ENCODE data around the gene MISP. TPM values are rescaled to one million over a fixed set of nuclear protein-coding genes. Genes with fewer than 3 reads are reported as not detected.

The MISP gene
- total and polyA plus RNA-seq, 2 of the 4 experiments (the other 2 are of a cell fraction), result not detected

- intact Hi-C loops (cut with micrococcal nuclease) (no loop called here), dilution Hi-C loops (cut with HindIII; ENCODE audit: low sequenced_read_pairs, unreplicated experiment) (no loop called here), in situ Hi-C loops (cut with MboI; ENCODE audit: low sequenced_read_pairs) (no loop called here)
- no peak overlapping the region for H4K5ac ChIP-seq (ENCODE audit: low read depth, low read length)
- no peak overlapping the region for H3K18ac ChIP-seq (ENCODE audit: low read depth, low read length)
- H3K14ac ChIP-seq (replicated peaks; ENCODE audit: low read depth, low read length), result no peak overlapping the region
- no peak for ATAC-seq (ENCODE audit: low read depth)
- H3K9me1 ChIP-seq (ENCODE audit: insufficient read depth, low read length), result no peaks in the 10 kb centered on the region; the same call in 1 of the 2 replicates
- H2BK20ac ChIP-seq (ENCODE audit: low read depth, low read length), result no peak overlapping the region
- H3K27ac ChIP-seq (ENCODE audit: insufficient read depth, low read length), result no peak overlapping the region
- H2BK120ac ChIP-seq (ENCODE audit: low read depth, low read length), result no peak overlapping the region
- H2AFZ ChIP-seq (replicated peaks; ENCODE audit: low read length, poor library complexity), result no peak overlapping the region
- H2AK5ac ChIP-seq (ENCODE audit: low read depth, low read length), result no peak overlapping the region
- no peak overlapping the region for H3K23ac ChIP-seq (ENCODE audit: low read depth, low read length)
- H3K36me3 ChIP-seq (ENCODE audit: control insufficient read depth, insufficient read depth, low read length), result no peaks in the 10 kb centered on the region
- H3K9me3 ChIP-seq (ENCODE audit: control insufficient read depth, insufficient read depth, low read length), result no peaks in the 10 kb centered on the region
- H4K20me1 ChIP-seq (ENCODE audit: insufficient read depth, low read length), result no peaks in the 10 kb centered on the region
- no peak overlapping the region for H3K9ac ChIP-seq (ENCODE audit: low read depth, low read length)
- H3K4me2 ChIP-seq (ENCODE audit: low read depth, low read length), result no peak overlapping the region
- no peak overlapping the region for H2BK15ac ChIP-seq (ENCODE audit: low read depth, low read length)
- H3K4ac ChIP-seq (ENCODE audit: low read depth, low read length), result no peak overlapping the region
- no peak overlapping the region for H3K56ac ChIP-seq (ENCODE audit: extremely low read depth, insufficient read depth, low read length)
- BruUV-seq (replicated peaks), result no TSS peak
- no peak for DNase-seq
- ChIA-PET POLR2A (ENCODE audit: unreplicated experiment) (no interaction called here), CTCF (no interaction called here)
- H3K79me1 ChIP-seq (ENCODE audit: low read depth in 1 of 2, low read length in 2 of 2), result peaks cover 2 to 19% of the 10 kb centered on the region in 2 experiments; a peak in 2 of 4 replicates
- no peaks in the 10 kb centered on the region for H3K27me3 ChIP-seq (ENCODE audit: control insufficient read depth, insufficient read depth, low read length)
- no peak for TF ChIP-seq NFE2L2 (IDR thresholded peaks at IDR 0.05; ENCODE audit: low read depth, low read length)
- TF ChIP-seq USF2 (IDR thresholded peaks at IDR 0.05; ENCODE audit: low read depth, low read length), result no peak
- TF ChIP-seq MAZ (IDR thresholded peaks at IDR 0.05; ENCODE audit: borderline replicate concordance, low read depth, low read length), result no peak
- no peak for TF ChIP-seq SMC3 (IDR thresholded peaks at IDR 0.05; ENCODE audit: low read depth, low read length)
- no peak for TF ChIP-seq POLR2A (IDR thresholded peaks at IDR 0.05; ENCODE audit: low read depth, low read length)
- TF ChIP-seq, protein P1, sequence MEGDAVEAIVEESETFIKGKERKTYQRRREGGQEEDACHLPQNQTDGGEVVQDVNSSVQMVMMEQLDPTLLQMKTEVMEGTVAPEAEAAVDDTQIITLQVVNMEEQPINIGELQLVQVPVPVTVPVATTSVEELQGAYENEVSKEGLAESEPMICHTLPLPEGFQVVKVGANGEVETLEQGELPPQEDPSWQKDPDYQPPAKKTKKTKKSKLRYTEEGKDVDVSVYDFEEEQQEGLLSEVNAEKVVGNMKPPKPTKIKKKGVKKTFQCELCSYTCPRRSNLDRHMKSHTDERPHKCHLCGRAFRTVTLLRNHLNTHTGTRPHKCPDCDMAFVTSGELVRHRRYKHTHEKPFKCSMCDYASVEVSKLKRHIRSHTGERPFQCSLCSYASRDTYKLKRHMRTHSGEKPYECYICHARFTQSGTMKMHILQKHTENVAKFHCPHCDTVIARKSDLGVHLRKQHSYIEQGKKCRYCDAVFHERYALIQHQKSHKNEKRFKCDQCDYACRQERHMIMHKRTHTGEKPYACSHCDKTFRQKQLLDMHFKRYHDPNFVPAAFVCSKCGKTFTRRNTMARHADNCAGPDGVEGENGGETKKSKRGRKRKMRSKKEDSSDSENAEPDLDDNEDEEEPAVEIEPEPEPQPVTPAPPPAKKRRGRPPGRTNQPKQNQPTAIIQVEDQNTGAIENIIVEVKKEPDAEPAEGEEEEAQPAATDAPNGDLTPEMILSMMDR (conservative IDR thresholded peaks at IDR 0.05; ENCODE audit: low read depth, low read length), result no peak
- no peak for TF ChIP-seq RAD21 (IDR thresholded peaks at IDR 0.05; ENCODE audit: low read length)
- TF ChIP-seq FOS (IDR thresholded peaks at IDR 0.05; ENCODE audit: low read depth, low read length), result no peak
- TF ChIP-seq MXI1 (IDR thresholded peaks at IDR 0.05; ENCODE audit: borderline replicate concordance, low read depth, low read length), result no peak
- TF ChIP-seq CHD1 (IDR thresholded peaks at IDR 0.05; ENCODE audit: low read depth, low read length), result no peak
- TF ChIP-seq ELK1 (IDR thresholded peaks at IDR 0.05; ENCODE audit: borderline replicate concordance, low read depth, low read length), result no peak
- no peak overlapping the region for H4K91ac ChIP-seq (ENCODE audit: insufficient read depth, low read depth, low read length)
- H2BK5ac ChIP-seq (ENCODE audit: low read depth, low read length, poor library complexity, severe bottlenecking), result no peak overlapping the region
- H2AK9ac ChIP-seq (replicated peaks; ENCODE audit: low read depth, low read length, poor library complexity), result peak overlapping the region; percentile 13
- H4K8ac ChIP-seq (ENCODE audit: low read depth in 2 of 2, low read length in 2 of 2), result no peak overlapping the region
- peaks cover 9% of the 10 kb centered on the region for H3K4me1 ChIP-seq (ENCODE audit: control insufficient read depth, insufficient read depth, low read length)
- 85% methylated on average over 9 of the region's 16 CpGs; no CpG with 5 or more reads in 1 of the 2 experiments for WGBS, 2 experiments (ENCODE audit: extremely low coverage in 2 of 2, insufficient read length in 1 of 2)
- no peak overlapping the region for H3K4me3 ChIP-seq (ENCODE audit: insufficient read depth, low read depth, low read length)
These were observed 36.6 kb downstream of the MISP start for GRCh38 chr19:787536-787935.
